Tibial nerve (tissue), 4 donors: ENCODE data around the gene TEX44.

Source experiments
- CTCF ChIP-seq, 5 experiments: fragments of 200-600 bp in 3 of 5; fragments of 450-650 bp in 2 of 5; sonication (generic) in 3 of 5; IDR thresholded peaks; one replicate each; pipeline ENCODE4 v1.5.1; 2016 to 2019; ENCODE audit warnings: antibody characterized with exemption in 5 of 5, mild to moderate bottlenecking in 3 of 5, moderate library complexity in 2 of 5
- EP300 ChIP-seq, 2 donors: sonication (generic); formaldehyde crosslinking; IDR thresholded peaks; one replicate each; pipeline ENCODE4 v1.6.1; 2017; ENCODE audit warnings: antibody characterized with exemption in 2 of 2, mild to moderate bottlenecking in 1 of 2

- TF ChIP-seq CTCF (IDR thresholded peaks at IDR 0.05) (peak in 2 of 5 experiments; percentile 11 to 38), EP300 (IDR thresholded peaks at IDR 0.05) (no peak)
These were observed 18.8 kb downstream of the TEX44 start for GRCh38 chr2:231611273-231612108.
